Activated naive CD4-positive, alpha-beta T cell treated with anti-CD3 and anti-CD28 coated beads, Interleukin-2, amount 50 U/mL, for 72 hours (primary cell): Measurements from ENCODE around the gene CDK3. TPM values are rescaled to one million over a fixed set of nuclear protein-coding genes. Genes with fewer than 3 reads are reported as not detected.
"Not testable (repeated sequence)": the region's sequence is repeated elsewhere in the genome, so short reads cannot be mapped to it uniquely, and the experiment has no call there.

Experiments used
- ATAC-seq, 2 donors: fragments of 150-1000 bp; cut with Tn5 transposase; 2 replicates each; pipeline ENCODE4 v1.10.0; 2021; ENCODE audit warnings: mild to moderate bottlenecking in 2 of 2, moderate library complexity in 2 of 2
- DNase-seq, 2 donors: peaks; one replicate each; pipeline ENCODE4 v3.0.0; 2021 to 2022; ENCODE audit warnings: low spot score in 2 of 2
- H3K27ac Mint-ChIP-seq, 2 donors: one replicate each; pipeline ENCODE4 v1.8.0; 2022; ENCODE audit warnings: mild to moderate bottlenecking in 2 of 2, mixed read lengths in 2 of 2
- H3K36me3 Mint-ChIP-seq, 2 donors: one replicate each; pipeline ENCODE4 v1.8.0; 2022; ENCODE audit warnings: mixed read lengths in 2 of 2
- H3K9me3 Mint-ChIP-seq, 2 donors: one replicate each; pipeline ENCODE4 v1.8.0; 2022; ENCODE audit warnings: mixed read lengths in 2 of 2
- total RNA-seq, 2 donors: library from RNA; stranded (reverse); gene quantifications; one replicate each; pipeline ENCODE4 v1.2.3, GENCODE V29; 2022

Gene CDK3
- total RNA-seq = 1 to 10 TPM; 6.9 to 8.3 TPM

- Mint-ChIP-seq H3K36me3 (no peaks in the 10 kb centered on the region), H3K27ac (no peak within 1 kb of the TSS), H3K9me3 (no peaks in the 10 kb centered on the region)
- ATAC-seq (no peak), DNase-seq (no peak)
These were observed at the start of gene CDK3 for GRCh38 chr17:76000755-76001521. Gene CDK3, plus strand, starts transcription at chr17:76000855. Its CDS starts 571 bp downstream, at chr17:76001426.

GRCh38 chr17:75950855-75951554 lies 49.6 kb upstream of the CDK3 start:
- Mint-ChIP-seq H3K36me3 (peaks cover 5% of the 10 kb centered on the region in 2 donors), H3K27ac (peak overlapping the region; percentile 17 to 33)
- no peak for ATAC-seq

GRCh38 chr17:75959051-75959838 lies 41.4 kb upstream of the CDK3 start:
- ATAC-seq = no peak
- Mint-ChIP-seq H3K36me3 (peaks cover 5 to 6% of the 10 kb centered on the region in 2 donors), H3K27ac (no peak overlapping the region), H3K9me3 (no peaks in the 10 kb centered on the region)
- DNase-seq = no peak

More at GRCh38 chr17:75950855-75951554, 49.6 kb upstream of the CDK3 start:
- no peak for DNase-seq
- no peaks in the 10 kb centered on the region for H3K9me3 Mint-ChIP-seq

DNA sequence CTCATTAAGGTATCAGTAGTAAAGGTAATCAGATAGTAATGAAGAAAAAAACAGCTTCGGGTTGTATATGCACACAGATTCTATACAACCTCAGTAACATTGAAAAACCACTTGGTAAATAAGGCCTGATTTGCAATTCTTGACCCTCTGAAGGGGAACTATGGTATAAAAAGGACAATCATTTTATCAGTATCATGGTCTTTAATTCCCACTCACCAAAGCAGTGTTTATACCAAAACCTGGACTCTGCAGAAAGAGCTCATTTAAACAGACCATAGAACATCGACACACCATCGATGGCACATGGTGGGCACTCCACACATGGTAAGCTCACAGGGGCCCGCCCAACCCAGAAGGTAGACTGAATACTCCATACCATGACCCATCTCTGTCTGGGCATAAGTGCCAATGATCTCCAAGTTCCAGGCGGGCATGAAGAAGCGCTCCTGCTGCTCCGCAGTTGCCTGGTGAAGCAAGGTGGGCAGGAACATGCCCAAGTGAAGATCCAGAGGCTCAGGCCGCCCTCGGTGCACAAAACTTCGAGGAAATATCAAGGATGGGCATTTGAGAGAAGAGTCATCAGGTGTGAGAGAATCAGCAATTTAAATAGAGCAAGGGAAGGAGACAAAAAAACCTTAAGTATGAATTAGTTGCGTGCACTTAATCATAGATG lies 40.7 kb upstream of the CDK3 start:
- Mint-ChIP-seq H3K27ac (no peak overlapping the region), H3K36me3 (peaks cover 5 to 6% of the 10 kb centered on the region in 2 donors), H3K9me3 (no peaks in the 10 kb centered on the region)
- DNase-seq (no peak), ATAC-seq (no peak)

- no peak for ATAC-seq
- no peaks in the 10 kb centered on the region for H3K36me3 Mint-ChIP-seq
- no peaks in the 10 kb centered on the region for H3K9me3 Mint-ChIP-seq
These were observed 35.2 kb upstream of the CDK3 start for GRCh38 chr17:75965468-75965867.

GRCh38 chr17:75969044-75969443 lies 31.6 kb upstream of the CDK3 start:
- not testable (repeated sequence) for H3K9me3 Mint-ChIP-seq, DNase-seq

More at GRCh38 chr17:75965468-75965867, 35.2 kb upstream of the CDK3 start:
- DNase-seq = no peak
- H3K27ac Mint-ChIP-seq = no peak overlapping the region

DNA sequence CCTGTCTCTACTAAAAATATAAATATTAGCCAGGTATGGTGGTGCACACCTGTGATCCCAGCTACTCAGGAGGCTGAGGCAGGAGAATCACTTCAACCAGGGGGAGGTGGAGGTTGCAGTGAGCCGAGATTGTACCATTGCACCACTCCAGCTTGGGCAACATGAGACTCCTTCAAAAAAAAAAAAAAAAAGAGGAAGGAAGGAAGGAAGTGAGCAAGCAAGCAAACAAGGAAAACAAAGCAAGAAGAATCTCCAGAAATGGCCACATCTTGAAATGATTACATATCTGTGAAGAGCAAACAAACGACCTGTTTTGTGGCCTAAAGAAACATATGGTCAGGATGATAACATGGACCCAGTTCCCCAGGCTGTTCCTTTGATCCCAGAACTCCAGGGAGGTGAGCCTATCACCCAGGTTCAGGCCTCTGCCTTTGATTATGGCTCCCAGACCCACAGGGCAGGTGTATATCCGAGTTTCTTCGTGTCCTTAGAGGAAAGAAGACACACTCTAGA lies 30.6 kb upstream of the CDK3 start:
- no peak for DNase-seq
- ATAC-seq = no peak
- Mint-ChIP-seq H3K36me3 (no peaks in the 10 kb centered on the region), H3K27ac (peak overlapping the region in 1 of 2 donors; percentile 38), H3K9me3 (no peaks in the 10 kb centered on the region)

More at GRCh38 chr17:75969044-75969443, 31.6 kb upstream of the CDK3 start:
- H3K36me3 Mint-ChIP-seq, ATAC-seq, H3K27ac Mint-ChIP-seq: not testable (repeated sequence)

DNA sequence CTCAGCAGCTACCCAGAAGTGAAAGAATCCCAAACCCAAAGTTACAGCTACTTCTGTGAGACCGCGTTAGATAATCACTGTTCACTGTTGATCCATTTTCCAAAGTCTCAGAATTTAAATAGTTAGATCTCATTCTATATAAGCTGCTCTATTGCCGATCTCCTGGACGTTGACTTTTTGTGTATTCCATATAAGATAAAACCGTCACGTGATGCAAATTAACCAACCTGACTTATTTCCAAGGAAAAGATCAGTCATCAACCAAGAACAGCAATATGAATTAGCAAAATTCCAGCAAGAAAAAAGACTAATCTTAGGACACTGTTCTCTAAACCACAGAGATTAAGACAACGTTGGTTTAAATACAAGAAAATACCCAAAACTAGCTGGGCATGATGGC lies 30.0 kb upstream of the CDK3 start:
- ATAC-seq = no peak
- peak overlapping the region in 1 of 2 donors; percentile 20 for H3K27ac Mint-ChIP-seq
- no peaks in the 10 kb centered on the region for H3K9me3 Mint-ChIP-seq
- H3K36me3 Mint-ChIP-seq = no peaks in the 10 kb centered on the region
- no peak for DNase-seq

GRCh38 chr17:75975187-75975586 lies 25.5 kb upstream of the CDK3 start:
- not testable (repeated sequence) for DNase-seq, H3K27ac Mint-ChIP-seq, ATAC-seq, H3K9me3 Mint-ChIP-seq, H3K36me3 Mint-ChIP-seq

- Mint-ChIP-seq H3K27ac (peak overlapping the region in 1 of 2 donors; percentile 59), H3K9me3 (no peaks in the 10 kb centered on the region), H3K36me3 (peaks cover 5 to 6% of the 10 kb centered on the region in 2 donors)
- ATAC-seq (no peak), DNase-seq (no peak)
These were observed 24.9 kb upstream of the CDK3 start for GRCh38 chr17:75975757-75976174.

DNA sequence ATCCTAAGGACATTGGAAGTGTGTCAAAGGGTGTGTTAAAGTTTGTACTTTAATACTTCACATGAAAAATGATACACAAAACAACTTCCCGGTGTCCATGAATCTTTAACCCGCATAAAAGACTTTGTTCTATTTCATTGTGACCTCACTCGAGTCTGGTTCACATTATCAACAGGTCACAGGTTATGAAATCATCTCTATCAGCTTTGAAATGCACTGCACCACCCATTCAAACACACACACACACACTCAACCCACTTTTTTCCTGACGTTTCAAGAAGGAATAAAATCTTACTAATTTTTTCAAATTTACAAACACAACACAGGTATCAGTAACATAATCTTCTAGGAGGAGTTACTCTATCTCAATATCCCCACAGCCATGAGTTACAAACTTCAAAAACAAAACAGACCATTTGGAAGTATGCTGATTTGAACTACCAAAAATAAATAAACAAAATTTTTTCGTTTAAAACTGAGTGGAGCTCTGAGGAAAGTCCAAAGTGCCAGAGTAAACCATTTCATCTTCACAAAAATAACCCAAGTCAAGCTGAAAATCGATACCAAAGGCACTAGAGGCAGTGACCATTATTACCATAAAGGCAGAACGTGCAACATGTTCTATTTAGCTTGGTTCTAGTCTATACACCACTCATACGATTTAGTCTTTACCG lies 24.3 kb upstream of the CDK3 start:
- Mint-ChIP-seq H3K27ac (peak overlapping the region in 1 of 2 donors; percentile 59), H3K36me3 (peaks cover 5 to 6% of the 10 kb centered on the region in 2 donors), H3K9me3 (no peaks in the 10 kb centered on the region)
- DNase-seq = no peak
- ATAC-seq = no peak

- peak; percentile 93 to 95 for DNase-seq
- peak; percentile 95 to 97 for ATAC-seq
- no peaks in the 10 kb centered on the region for H3K9me3 Mint-ChIP-seq
- H3K36me3 Mint-ChIP-seq = peaks cover 5 to 6% of the 10 kb centered on the region in 2 donors
- H3K27ac Mint-ChIP-seq = peak within 1 kb of the TSS; percentile 99 to 100
These were observed 21.5 kb upstream of the CDK3 start, which contains the start of the genes ACOX1 and TEN1 for GRCh38 chr17:75978938-75979704. Gene ACOX1, minus strand, starts transcription at chr17:75979166. Its CDS starts 93 bp downstream, at chr17:75979073. Gene TEN1, plus strand, starts transcription at chr17:75979240. Its CDS starts 6,953 bp downstream, at chr17:75986193.

GRCh38 chr17:75979705-75980187 lies 20.9 kb upstream of the CDK3 start:
- ATAC-seq (peak; percentile 35 to 37), DNase-seq (no peak)
- Mint-ChIP-seq H3K27ac (peak overlapping the region; percentile 99 to 100), H3K36me3 (peaks cover 5 to 6% of the 10 kb centered on the region in 2 donors), H3K9me3 (no peaks in the 10 kb centered on the region)

- no peaks in the 10 kb centered on the region for H3K9me3 Mint-ChIP-seq
- peaks cover 5 to 6% of the 10 kb centered on the region in 2 donors for H3K36me3 Mint-ChIP-seq
- ATAC-seq (no peak), DNase-seq (no peak)
- peak overlapping the region; percentile 99 to 100 for H3K27ac Mint-ChIP-seq
These were observed 20.3 kb upstream of the CDK3 start for GRCh38 chr17:75980188-75981018.
